Transverse colon (tissue), 4 donors: ENCODE data around the gene KIAA1328. TPM values are rescaled to one million over a fixed set of nuclear protein-coding genes. Genes with fewer than 3 reads are reported as not detected.

ENCODE experiments used
- DNase-seq: peaks from one replicate; pipeline ENCODE4 v3.0.0-alpha.2; 2019
- H3K27ac ChIP-seq, 4 donors: fragments of 200-600 bp; sonication (generic); 2 replicates each; pipeline ENCODE4 v1.5.1; 2016 to 2018; ENCODE audit warnings: inconsistent platforms in 4 of 4
- H3K27me3 ChIP-seq: fragments of 200-600 bp; sonication (generic); 2 replicates; pipeline ENCODE4 v1.5.1; 2017; ENCODE audit warnings: inconsistent platforms
- H3K36me3 ChIP-seq, 4 donors: fragments of 200-600 bp; sonication (generic); 2 replicates each; pipeline ENCODE4 v1.5.1; 2017 to 2019; ENCODE audit warnings: inconsistent platforms in 4 of 4
- H3K4me1 ChIP-seq, 4 donors: fragments of 200-600 bp; sonication (generic); 2 replicates each; pipeline ENCODE4 v1.5.1; 2017 to 2020; ENCODE audit warnings: inconsistent platforms in 4 of 4
- H3K4me3 ChIP-seq, 4 donors: fragments of 200-600 bp; sonication (generic); 1 replicate in 1 of 4; 2 replicates in 3 of 4; pipeline versions ENCODE4 v1.5.1 to v1.6.1; 2017 to 2019; ENCODE audit warnings: inconsistent platforms in 4 of 4
- H3K9me3 ChIP-seq, 2 donors: fragments of 200-600 bp; sonication (generic); 2 replicates each; pipeline ENCODE4 v1.5.1; 2017 to 2019; ENCODE audit warnings: inconsistent platforms in 2 of 2
- CTCF ChIP-seq, 5 experiments: fragments of 200-600 bp in 3 of 5; fragments of 450-650 bp in 2 of 5; sonication (generic) in 3 of 5; IDR thresholded peaks; 1 replicate in 2 of 5; 2 replicates in 3 of 5; pipeline ENCODE4 v1.5.1; 2016 to 2017; ENCODE audit warnings: antibody characterized with exemption in 5 of 5, inconsistent platforms in 3 of 5, mild to moderate bottlenecking in 2 of 5, moderate library complexity in 1 of 5
- EP300 ChIP-seq: sonication (generic); formaldehyde crosslinking; IDR thresholded peaks from one replicate; pipeline ENCODE4 v1.6.1; 2017; ENCODE audit warnings: antibody characterized with exemption, low read depth
- POLR2A ChIP-seq: fragments of 450-650 bp; IDR thresholded peaks from one replicate; pipeline ENCODE4 v1.6.1; 2016; ENCODE audit warnings: antibody characterized with exemption, mild to moderate bottlenecking, moderate library complexity
- POLR2AphosphoS5 ChIP-seq, 3 donors: sonication (generic); formaldehyde crosslinking; IDR thresholded peaks; one replicate each; pipeline ENCODE4 v1.6.1; 2016; ENCODE audit warnings: antibody characterized with exemption in 3 of 3
- WGBS, 2 donors: methylation state at CpG; one replicate each; pipeline ENCODE4 v1.1.5; 2018; ENCODE audit warnings: low coverage in 1 of 2; 5-methylcytosine and 5-hydroxymethylcytosine counted together
- in situ Hi-C, 4 donors: fragments of 200-750 bp; cut with MboI; loops; one replicate each; pipeline versions ENCODE4 v1.15.0 to v1.15.1; 2017; ENCODE audit warnings: low sequenced_read_pairs in 3 of 4, low pct_ligation_motif_present in 1 of 4, low pct_unique_long_range_greater_than_20kb in 1 of 4
- intact Hi-C: fragments of 100-400 bp; cut with DNase I; formaldehyde crosslinking; loops from one replicate; pipeline ENCODE4 v1.15.1; 2023; ENCODE audit warnings: low total_unique reads
- total RNA-seq, 4 donors: library from RNA; depleted of rRNA; stranded (reverse); fragments of >200 nt; gene quantifications; one replicate each; pipeline ENCODE4 v1.1.0, GENCODE V29; 2016

KIAA1328 gene
- total RNA-seq, 4 donors from 2014 or later, result 3.6 to 14.3 (median 11.3) TPM

- H3K9me3 ChIP-seq, result peaks cover under 1 to 16% of the 10 kb centered on the region in 2 donors
- H3K36me3 ChIP-seq, result no peaks in the 10 kb centered on the region
- intact Hi-C loops, result no loop called here
- H3K4me3 ChIP-seq, result no peak overlapping the region
- in situ Hi-C loops, result no loop called here
- H3K27me3 ChIP-seq, result no peaks in the 10 kb centered on the region
- DNase-seq, result no peak
- 50 to 84% methylated on average over 1 of the region's 1 CpG for WGBS, 2 donors
- TF ChIP-seq POLR2AphosphoS5 (IDR thresholded peaks at IDR 0.05), result no peak
- TF ChIP-seq EP300, result no peak
- no peak for TF ChIP-seq CTCF (IDR thresholded peaks at IDR 0.05)
- TF ChIP-seq POLR2A, result no peak
- H3K4me1 ChIP-seq, result no peaks in the 10 kb centered on the region
- H3K27ac ChIP-seq, result no peak overlapping the region
Measured at GRCh38 chr18:37207343-37207742, 378.4 kb downstream of the KIAA1328 start.

- intact Hi-C loops, result no loop called here
- Histone ChIP-seq H3K36me3 (no peaks in the 10 kb centered on the region), H3K27ac (no peak overlapping the region), H3K27me3 (no peaks in the 10 kb centered on the region), H3K9me3 (peaks cover 0 to 2% of the 10 kb centered on the region in 2 donors), H3K4me1 (no peaks in the 10 kb centered on the region), H3K4me3 (no peak overlapping the region)
- no peak for DNase-seq
- no peak for TF ChIP-seq POLR2AphosphoS5 (IDR thresholded peaks at IDR 0.05)
- in situ Hi-C loops, result no loop called here
- 87 to 93% methylated on average over 1 of the region's 1 CpG for WGBS, 2 donors
Measured at GRCh38 chr18:37210781-37211180, 381.9 kb downstream of the KIAA1328 start.

DNA sequence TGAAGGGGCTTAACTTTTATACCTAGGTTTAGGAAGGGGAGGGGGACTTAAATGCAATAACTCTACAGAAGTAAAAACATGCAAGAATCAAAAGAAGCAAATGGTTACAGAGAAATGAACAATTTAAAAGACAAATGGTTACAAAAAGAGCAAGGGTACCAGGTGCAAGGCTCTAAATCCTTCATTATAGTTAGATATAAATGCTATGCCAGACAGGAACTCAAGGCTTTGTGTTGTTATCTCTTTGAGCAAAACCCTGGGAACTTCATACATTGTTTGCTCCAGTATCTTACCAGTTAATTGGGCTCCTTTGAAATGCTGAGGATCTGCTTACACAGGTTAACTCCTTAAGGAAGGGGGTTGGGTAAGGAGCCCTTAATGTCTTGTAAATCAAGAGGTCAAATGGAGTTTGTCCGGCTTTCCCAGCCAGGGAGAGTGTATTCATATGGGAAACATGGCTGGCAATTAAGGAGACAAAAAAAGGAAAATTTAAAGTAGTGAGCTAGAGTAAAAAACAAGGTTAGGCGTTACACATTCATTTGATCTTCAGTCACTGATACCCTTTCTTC, 389.2 kb downstream of the KIAA1328 start:
- H3K9me3 ChIP-seq, result peaks cover 0 to 2% of the 10 kb centered on the region in 2 donors
- H3K4me3 ChIP-seq, result no peak overlapping the region
- no peaks in the 10 kb centered on the region for H3K36me3 ChIP-seq
- WGBS, 2 donors, result 71 to 88% methylated on average over 1 to 2 of the region's 2 CpGs
- H3K27ac ChIP-seq, result no peak overlapping the region
- intact Hi-C loops (no loop called here), in situ Hi-C loops (no loop called here)
- H3K4me1 ChIP-seq, result no peaks in the 10 kb centered on the region
- no peak for TF ChIP-seq POLR2AphosphoS5 (IDR thresholded peaks at IDR 0.05)
- no peaks in the 10 kb centered on the region for H3K27me3 ChIP-seq
- no peak for DNase-seq

DNA sequence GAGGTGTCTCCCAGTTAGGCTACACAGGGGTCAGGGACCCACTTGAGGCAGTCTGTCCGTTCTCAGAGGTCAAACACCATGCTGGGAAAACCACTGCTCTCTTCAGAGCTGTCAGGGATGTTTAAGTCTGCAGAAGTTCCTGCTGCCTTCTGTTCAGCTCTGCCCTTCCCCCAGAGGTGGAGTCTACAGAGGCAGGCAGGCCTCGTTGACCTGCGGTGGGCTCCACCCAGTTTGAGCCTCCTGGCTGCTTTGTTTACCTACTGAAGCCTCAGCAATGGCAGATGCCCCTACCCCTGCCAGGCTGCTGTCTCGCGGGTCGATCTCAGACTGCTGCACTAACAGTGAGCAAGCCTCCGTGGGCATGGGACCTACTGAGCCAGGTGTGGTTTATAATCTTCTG, 390.3 kb downstream of the KIAA1328 start:
- TF ChIP-seq POLR2AphosphoS5 (IDR thresholded peaks at IDR 0.05) (no peak), CTCF (IDR thresholded peaks at IDR 0.05) (no peak), EP300 (no peak), POLR2A (no peak)
- Histone ChIP-seq H3K9me3 (peaks cover 0 to 2% of the 10 kb centered on the region in 2 donors), H3K27ac (no peak overlapping the region), H3K27me3 (no peaks in the 10 kb centered on the region), H3K36me3 (no peaks in the 10 kb centered on the region), H3K4me3 (no peak overlapping the region), H3K4me1 (no peaks in the 10 kb centered on the region)
- no peak for DNase-seq
- in situ Hi-C loops (no loop called here), intact Hi-C loops (no loop called here)
- 75% methylated on average over 7 of the region's 7 CpGs; no CpG with 5 or more reads in 1 of the 2 donors for WGBS, 2 donors

GRCh38 chr18:37222354-37222998, 393.5 kb downstream of the KIAA1328 start:
- DNase-seq, result no peak
- H3K27me3 ChIP-seq, result no peaks in the 10 kb centered on the region
- no peaks in the 10 kb centered on the region for H3K4me1 ChIP-seq
- no peak overlapping the region for H3K27ac ChIP-seq
- in situ Hi-C loops (no loop called here), intact Hi-C loops (no loop called here)
- 87 to 89% methylated on average over 4 of the region's 4 CpGs for WGBS, 2 donors
- no peaks in the 10 kb centered on the region for H3K9me3 ChIP-seq
- no peaks in the 10 kb centered on the region for H3K36me3 ChIP-seq
- H3K4me3 ChIP-seq, result no peak overlapping the region
- no peak for TF ChIP-seq POLR2AphosphoS5 (IDR thresholded peaks at IDR 0.05)
- TF ChIP-seq EP300, result no peak
- TF ChIP-seq POLR2A, result no peak
- TF ChIP-seq CTCF (IDR thresholded peaks at IDR 0.05), result no peak
